HL-60 (cell line): Measurements from ENCODE around the gene ZNRF1.

Experiments used
- DNase-seq, 2 experiments: peaks; one replicate each; pipeline ENCODE4 v3.0.0-alpha.2; 2010 to 2020; ENCODE audit warnings: low read depth in 1 of 2, low spot score in 1 of 2
- H3K27ac ChIP-seq: fragments of 250-450 bp; sonication (Bioruptor Pico); replicated peaks from 2 replicates; pipeline ENCODE4 v1.5.1; 2020; ENCODE audit warnings: mild to moderate bottlenecking, moderate library complexity
- H3K27me3 ChIP-seq: fragments of 250-450 bp; sonication (Bioruptor Pico); 2 replicates; pipeline ENCODE4 v1.5.1; 2021; ENCODE audit warnings: mild to moderate bottlenecking, moderate library complexity; ENCODE audit not compliant: insufficient read depth, poor library complexity, severe bottlenecking
- H3K4me3 ChIP-seq: replicated peaks from 2 replicates; pipeline ENCODE4 v1.5.1; 2011; ENCODE audit warnings: mild to moderate bottlenecking, control low read depth, low read length; ENCODE audit not compliant: insufficient read depth
- GABPA ChIP-seq: IDR thresholded peaks from 2 replicates; pipeline ENCODE4 v1.6.1; 2012; ENCODE audit warnings: low read depth
- POLR2AphosphoS5 ChIP-seq: IDR thresholded peaks from 2 replicates; pipeline ENCODE4 v1.6.1; 2012; ENCODE audit warnings: low read depth
- REST ChIP-seq: IDR thresholded peaks from 2 replicates; pipeline ENCODE4 v1.6.1; 2012; ENCODE audit warnings: low read depth; ENCODE audit not compliant: insufficient replicate concordance
- SPI1 ChIP-seq: IDR thresholded peaks from 2 replicates; pipeline ENCODE4 v1.6.1; 2012; ENCODE audit warnings: low read depth, mild to moderate bottlenecking, borderline replicate concordance
- TF ChIP-seq, protein P1 (sequence below): IDR thresholded peaks from one replicate; pipeline ENCODE4 v1.5.1; 2011; ENCODE audit warnings: low read length, control low read depth, inconsistent platforms; ENCODE audit not compliant: insufficient read depth

The ZNRF1 gene

GRCh38 chr16:75097941-75098901, 99.4 kb downstream of the ZNRF1 start:
- Histone ChIP-seq H3K27me3 (no peaks in the 10 kb centered on the region), H3K27ac (no peak overlapping the region; the same call in 1 of the 2 replicates), H3K4me3 (no peak overlapping the region)
- TF ChIP-seq GABPA = no peak
- TF ChIP-seq REST = no peak
- no peak for TF ChIP-seq POLR2AphosphoS5
- TF ChIP-seq, protein P1, sequence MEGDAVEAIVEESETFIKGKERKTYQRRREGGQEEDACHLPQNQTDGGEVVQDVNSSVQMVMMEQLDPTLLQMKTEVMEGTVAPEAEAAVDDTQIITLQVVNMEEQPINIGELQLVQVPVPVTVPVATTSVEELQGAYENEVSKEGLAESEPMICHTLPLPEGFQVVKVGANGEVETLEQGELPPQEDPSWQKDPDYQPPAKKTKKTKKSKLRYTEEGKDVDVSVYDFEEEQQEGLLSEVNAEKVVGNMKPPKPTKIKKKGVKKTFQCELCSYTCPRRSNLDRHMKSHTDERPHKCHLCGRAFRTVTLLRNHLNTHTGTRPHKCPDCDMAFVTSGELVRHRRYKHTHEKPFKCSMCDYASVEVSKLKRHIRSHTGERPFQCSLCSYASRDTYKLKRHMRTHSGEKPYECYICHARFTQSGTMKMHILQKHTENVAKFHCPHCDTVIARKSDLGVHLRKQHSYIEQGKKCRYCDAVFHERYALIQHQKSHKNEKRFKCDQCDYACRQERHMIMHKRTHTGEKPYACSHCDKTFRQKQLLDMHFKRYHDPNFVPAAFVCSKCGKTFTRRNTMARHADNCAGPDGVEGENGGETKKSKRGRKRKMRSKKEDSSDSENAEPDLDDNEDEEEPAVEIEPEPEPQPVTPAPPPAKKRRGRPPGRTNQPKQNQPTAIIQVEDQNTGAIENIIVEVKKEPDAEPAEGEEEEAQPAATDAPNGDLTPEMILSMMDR = no peak
- TF ChIP-seq SPI1 = no peak
- DNase-seq = no peak

DNA sequence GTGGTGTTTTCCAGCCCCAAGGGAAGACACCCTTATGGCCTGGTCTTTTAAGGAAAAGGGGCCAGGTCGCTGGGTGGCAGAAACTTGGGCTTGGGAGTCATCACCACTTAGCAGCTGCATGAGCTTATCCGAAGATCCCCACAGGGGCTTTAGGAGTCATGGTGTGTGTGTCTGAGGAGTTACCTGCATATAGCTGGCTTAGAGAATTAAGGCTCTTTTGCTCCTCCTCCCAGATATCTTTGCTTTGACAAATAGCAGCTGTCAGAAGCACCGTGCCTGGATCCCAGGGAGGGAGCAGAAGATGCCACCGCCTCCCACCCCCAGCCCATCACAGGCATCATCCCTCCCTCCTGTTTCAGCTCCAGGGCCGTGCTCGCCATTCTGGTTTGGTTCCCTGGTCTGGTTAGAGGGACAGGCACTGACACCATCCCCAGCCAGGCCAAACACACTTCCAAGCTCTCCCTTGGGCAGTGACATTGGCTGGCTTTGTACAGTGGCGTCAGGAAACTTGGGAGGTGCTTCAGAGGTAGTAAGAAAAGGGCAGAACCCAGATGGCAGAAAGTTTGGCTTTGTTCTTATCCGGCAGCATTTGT, 100.3 kb downstream of the ZNRF1 start:
- H3K27ac ChIP-seq = peak overlapping the region; percentile 72

More for the DNA sequence above, 100.3 kb downstream of the ZNRF1 start:
- DNase-seq = no peak
- Histone ChIP-seq H3K4me3 (no peak overlapping the region), H3K27me3 (no peaks in the 10 kb centered on the region)
- TF ChIP-seq POLR2AphosphoS5 (no peak), GABPA (no peak), REST (no peak), SPI1 (no peak)
- TF ChIP-seq, protein P1 = no peak
